ENCODE measurements around the gene FAM117B. TPM values are rescaled to one million over a fixed set of nuclear protein-coding genes. Genes with fewer than 3 reads are reported as not detected.
"Not testable (repeated sequence)": the region's sequence is repeated elsewhere in the genome, so short reads cannot be mapped to it uniquely, and the experiment has no call there.

Gene FAM117B
- polyA plus RNA-seq, 1 donor (not counting 4 experiments of a cell fraction or from before 2014, with no cell fraction given), result 1.9 TPM

DNA sequence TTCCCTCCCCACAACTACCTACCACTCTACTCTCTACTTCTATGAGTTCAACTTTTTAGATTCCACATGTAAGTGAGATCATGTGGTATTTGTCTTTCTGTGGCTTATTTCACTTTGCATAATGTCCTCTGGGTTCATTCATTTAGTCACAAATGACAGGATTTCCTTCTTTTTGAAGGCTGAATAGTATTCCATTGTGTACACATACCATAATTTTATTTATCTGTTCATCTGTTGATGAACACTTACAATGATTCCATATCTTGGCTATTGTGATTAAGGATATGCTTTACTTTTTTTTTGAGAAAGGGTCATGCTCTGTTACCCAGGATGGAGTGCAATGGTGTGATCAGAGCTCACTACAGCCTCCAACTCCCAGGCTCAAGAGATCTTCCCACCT lies 163.2 kb downstream of the FAM117B start:
- Histone ChIP-seq H3K79me2 (ENCODE audit: control insufficient read depth, insufficient read depth, low read length) (no peaks in the 10 kb centered on the region), H3K4me2 (ENCODE audit: control insufficient read depth, extremely low read depth, insufficient read depth, low read depth, low read length) (no peak overlapping the region), H3K9me1 (ENCODE audit: control insufficient read depth, extremely low read depth, insufficient read depth, low read length) (no peaks in the 10 kb centered on the region), H4K20me1 (ENCODE audit: control insufficient read depth, extremely low read depth, insufficient read depth, low read length) (no peaks in the 10 kb centered on the region), H3K27me3 (ENCODE audit: control insufficient read depth, extremely low read depth, insufficient read depth, low read length) (no peaks in the 10 kb centered on the region), H3K4me3 (ENCODE audit: control insufficient read depth in 2 of 3, extremely low read depth in 1 of 3, insufficient read depth in 2 of 3, low read depth in 1 of 3, low read length in 3 of 3) (no peak overlapping the region), H2AFZ (ENCODE audit: control insufficient read depth, low read length) (no peak overlapping the region), H3K27ac (ENCODE audit: control insufficient read depth, insufficient read depth, low read length) (no peak overlapping the region), H3K36me3 (ENCODE audit: control insufficient read depth in 2 of 2, extremely low read depth in 1 of 2, insufficient read depth in 2 of 2, low read length in 2 of 2) (no peaks in the 10 kb centered on the region), H3K4me1 (ENCODE audit: control insufficient read depth, extremely low read depth, insufficient read depth, low read length) (peaks cover 4% of the 10 kb centered on the region), H3K9me3 (ENCODE audit: control insufficient read depth, low read depth, low read length) (no peaks in the 10 kb centered on the region), H3K9ac (ENCODE audit: control insufficient read depth, extremely low read depth, insufficient read depth, low read length) (no peak overlapping the region)
- DNase-seq (ENCODE audit: low read depth, low spot score), result no peak
- FAIRE-seq, result no peak
- TF ChIP-seq EZH2 (IDR thresholded peaks at IDR 0.05; ENCODE audit: low read length), result no peak
- TF ChIP-seq, protein P1, sequence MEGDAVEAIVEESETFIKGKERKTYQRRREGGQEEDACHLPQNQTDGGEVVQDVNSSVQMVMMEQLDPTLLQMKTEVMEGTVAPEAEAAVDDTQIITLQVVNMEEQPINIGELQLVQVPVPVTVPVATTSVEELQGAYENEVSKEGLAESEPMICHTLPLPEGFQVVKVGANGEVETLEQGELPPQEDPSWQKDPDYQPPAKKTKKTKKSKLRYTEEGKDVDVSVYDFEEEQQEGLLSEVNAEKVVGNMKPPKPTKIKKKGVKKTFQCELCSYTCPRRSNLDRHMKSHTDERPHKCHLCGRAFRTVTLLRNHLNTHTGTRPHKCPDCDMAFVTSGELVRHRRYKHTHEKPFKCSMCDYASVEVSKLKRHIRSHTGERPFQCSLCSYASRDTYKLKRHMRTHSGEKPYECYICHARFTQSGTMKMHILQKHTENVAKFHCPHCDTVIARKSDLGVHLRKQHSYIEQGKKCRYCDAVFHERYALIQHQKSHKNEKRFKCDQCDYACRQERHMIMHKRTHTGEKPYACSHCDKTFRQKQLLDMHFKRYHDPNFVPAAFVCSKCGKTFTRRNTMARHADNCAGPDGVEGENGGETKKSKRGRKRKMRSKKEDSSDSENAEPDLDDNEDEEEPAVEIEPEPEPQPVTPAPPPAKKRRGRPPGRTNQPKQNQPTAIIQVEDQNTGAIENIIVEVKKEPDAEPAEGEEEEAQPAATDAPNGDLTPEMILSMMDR (optimal IDR thresholded peaks at IDR 0.05 in 1 of 3, IDR thresholded peaks at IDR 0.05 in 1 of 3, conservative IDR thresholded peaks at IDR 0.05 in 1 of 3; ENCODE audit: extremely low read depth in 1 of 3, insufficient read depth in 2 of 3, low read length in 3 of 3), result no peak
- dilution Hi-C loops (cut with MboI; ENCODE audit: extremely low pct_ligation_motif_present, low sequenced_read_pairs), result no loop called here

DNA sequence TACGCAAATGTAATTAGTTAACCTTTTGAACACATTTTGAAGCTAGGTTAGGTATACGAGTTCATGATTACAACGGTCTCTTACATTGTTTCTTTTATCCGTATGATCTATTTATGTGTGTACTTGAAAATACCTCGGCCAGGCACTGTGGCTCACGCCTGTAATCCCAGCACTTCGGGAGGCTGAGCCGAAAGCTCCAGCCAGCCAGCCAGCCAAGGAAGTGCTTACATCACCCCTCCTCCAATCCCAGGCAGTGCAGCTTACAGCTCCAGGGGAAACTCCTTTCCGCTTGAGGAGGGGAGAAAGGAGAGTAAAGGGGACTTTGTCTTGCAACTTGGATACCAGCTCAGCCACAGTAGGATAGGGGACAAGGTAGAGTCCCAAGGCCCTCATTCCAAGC lies 171.1 kb downstream of the FAM117B start:
- dilution Hi-C loops (cut with MboI; ENCODE audit: extremely low pct_ligation_motif_present, low sequenced_read_pairs); H3K9me1 ChIP-seq (ENCODE audit: control insufficient read depth, extremely low read depth, insufficient read depth, low read length): not testable (repeated sequence)

DNA sequence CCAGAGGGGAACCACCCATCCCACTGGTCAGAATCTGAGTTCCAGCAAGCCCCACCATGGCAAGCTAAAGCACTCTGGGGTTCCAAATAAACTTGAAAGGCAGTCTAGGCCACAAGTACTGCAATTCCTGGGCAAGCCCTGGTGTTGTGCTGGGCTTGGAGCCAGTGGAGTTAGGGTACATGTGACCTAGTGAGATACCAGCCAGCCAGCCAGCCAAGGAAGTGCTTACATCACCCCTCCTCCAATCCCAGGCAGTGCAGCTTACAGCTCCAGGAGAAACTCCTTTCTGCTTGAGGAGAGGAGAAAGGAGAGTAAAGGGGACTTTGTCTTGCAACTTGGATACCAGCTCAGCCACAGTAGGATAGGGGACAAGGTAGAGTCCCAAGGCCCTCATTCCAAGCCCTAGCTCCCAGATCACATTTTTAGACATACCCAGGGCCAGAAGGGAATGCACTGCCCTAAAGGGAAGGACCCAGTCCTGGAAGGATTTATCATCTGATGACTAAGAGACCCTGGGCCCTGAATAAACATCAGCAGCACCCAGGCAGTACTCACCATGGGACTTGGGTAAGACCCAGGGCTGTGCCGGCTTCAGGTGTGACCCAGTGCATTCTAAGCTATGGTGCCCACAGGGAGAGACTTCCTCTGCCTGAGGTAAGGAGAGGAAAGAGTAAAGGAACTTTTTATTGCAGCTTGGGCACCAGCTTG lies 172.8 kb downstream of the FAM117B start:
- Histone ChIP-seq H3K27ac (ENCODE audit: control insufficient read depth, insufficient read depth, low read length) (peak overlapping the region; percentile 45), H3K4me2 (ENCODE audit: control insufficient read depth, extremely low read depth, insufficient read depth, low read depth, low read length) (peak overlapping the region; percentile 52), H3K4me1 (ENCODE audit: control insufficient read depth, extremely low read depth, insufficient read depth, low read length) (peaks cover 20% of the 10 kb centered on the region), H2AFZ (ENCODE audit: control insufficient read depth, low read length) (peak overlapping the region; percentile 68)
- dilution Hi-C loops (cut with MboI; ENCODE audit: extremely low pct_ligation_motif_present, low sequenced_read_pairs); H3K9me1 ChIP-seq (ENCODE audit: control insufficient read depth, extremely low read depth, insufficient read depth, low read length); H3K9ac ChIP-seq (ENCODE audit: control insufficient read depth, extremely low read depth, insufficient read depth, low read length); H3K9me3 ChIP-seq (ENCODE audit: control insufficient read depth, low read depth, low read length); H3K4me3 ChIP-seq (ENCODE audit: control insufficient read depth in 2 of 3, extremely low read depth in 1 of 3, insufficient read depth in 2 of 3, low read depth in 1 of 3, low read length in 3 of 3); H3K79me2 ChIP-seq (ENCODE audit: control insufficient read depth, insufficient read depth, low read length); H3K36me3 ChIP-seq (ENCODE audit: control insufficient read depth in 2 of 2, extremely low read depth in 1 of 2, insufficient read depth in 2 of 2, low read length in 2 of 2); H3K27me3 ChIP-seq (ENCODE audit: control insufficient read depth, extremely low read depth, insufficient read depth, low read length); H4K20me1 ChIP-seq (ENCODE audit: control insufficient read depth, extremely low read depth, insufficient read depth, low read length): not testable (repeated sequence)
- FAIRE-seq, result peak; percentile 81
- peak; percentile 54 for DNase-seq (ENCODE audit: low read depth, low spot score)

More for the DNA sequence above, 171.1 kb downstream of the FAM117B start:
- not testable (repeated sequence) for H3K4me3 ChIP-seq (ENCODE audit: control insufficient read depth in 2 of 3, extremely low read depth in 1 of 3, insufficient read depth in 2 of 3, low read depth in 1 of 3, low read length in 3 of 3); FAIRE-seq; H3K27ac ChIP-seq (ENCODE audit: control insufficient read depth, insufficient read depth, low read length); H3K4me2 ChIP-seq (ENCODE audit: control insufficient read depth, extremely low read depth, insufficient read depth, low read depth, low read length); H3K9me3 ChIP-seq (ENCODE audit: control insufficient read depth, low read depth, low read length); H3K79me2 ChIP-seq (ENCODE audit: control insufficient read depth, insufficient read depth, low read length); DNase-seq (ENCODE audit: low read depth, low spot score); H4K20me1 ChIP-seq (ENCODE audit: control insufficient read depth, extremely low read depth, insufficient read depth, low read length); H3K36me3 ChIP-seq (ENCODE audit: control insufficient read depth in 2 of 2, extremely low read depth in 1 of 2, insufficient read depth in 2 of 2, low read length in 2 of 2); H3K9ac ChIP-seq (ENCODE audit: control insufficient read depth, extremely low read depth, insufficient read depth, low read length); H2AFZ ChIP-seq (ENCODE audit: control insufficient read depth, low read length); H3K27me3 ChIP-seq (ENCODE audit: control insufficient read depth, extremely low read depth, insufficient read depth, low read length)
- peaks cover 25% of the 10 kb centered on the region for H3K4me1 ChIP-seq (ENCODE audit: control insufficient read depth, extremely low read depth, insufficient read depth, low read length)
